Amygdala (tissue), 56 donors: Measurements from ENCODE around the gene STK35.
A peak's percentile ranks its signal among the peaks of the same experiment; 100 is the strongest.
"Not testable (repeated sequence)": the region's sequence is repeated elsewhere in the genome, so short reads cannot be mapped to it uniquely, and the experiment has no call there.

Experiments used
- DNase-seq, 56 donors: peaks; one replicate each; lab custom pipeline; 2025; lab: John Stamatoyannopoulos, UW

Gene STK35

DNA sequence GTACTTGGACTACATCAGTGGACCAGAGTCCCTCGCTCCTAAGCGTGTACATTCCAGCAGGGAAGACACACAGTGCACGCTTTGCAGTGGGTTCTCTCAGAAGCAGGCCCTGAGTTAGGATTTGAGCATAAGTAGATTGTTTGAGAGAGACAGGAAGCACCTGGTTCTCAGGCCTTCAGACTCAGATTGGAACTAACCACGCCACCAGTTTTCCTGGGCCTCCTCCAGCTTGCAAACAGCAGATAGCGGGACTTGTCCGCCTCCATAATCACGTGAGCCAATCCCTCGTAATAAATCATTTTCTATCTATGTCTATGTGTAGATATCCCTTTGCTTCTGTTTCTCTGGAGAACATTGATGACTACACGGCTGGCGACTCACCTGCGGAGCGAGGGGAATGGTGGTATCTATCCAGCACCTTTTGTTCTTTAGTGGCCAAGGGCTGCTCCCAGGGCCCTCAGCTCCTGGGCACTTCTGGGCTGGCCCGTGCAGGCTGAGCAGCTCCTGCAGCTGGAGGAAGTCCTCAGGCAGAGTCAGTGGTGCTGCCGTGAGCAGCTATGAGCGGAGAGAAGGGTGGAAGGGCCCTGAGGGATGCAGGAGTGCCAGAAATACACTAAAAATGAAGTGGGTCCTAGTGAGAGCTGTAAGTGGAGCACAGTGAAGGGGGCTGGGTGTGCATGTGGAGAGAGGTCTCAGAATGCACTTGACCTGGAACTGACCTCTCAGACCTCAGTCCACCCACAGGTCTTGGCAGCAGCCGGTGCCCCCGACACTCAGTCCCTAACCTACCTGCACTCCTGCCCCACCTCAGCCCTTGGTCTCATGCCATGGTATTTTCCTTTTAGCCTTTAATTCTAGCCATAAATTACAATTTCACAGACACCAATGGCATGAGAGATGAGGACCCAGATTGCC is 76.9 kb downstream of the STK35 start:
- peak in 7 of 56 donors; percentile 3 to 28 (median 11) for DNase-seq

DNA sequence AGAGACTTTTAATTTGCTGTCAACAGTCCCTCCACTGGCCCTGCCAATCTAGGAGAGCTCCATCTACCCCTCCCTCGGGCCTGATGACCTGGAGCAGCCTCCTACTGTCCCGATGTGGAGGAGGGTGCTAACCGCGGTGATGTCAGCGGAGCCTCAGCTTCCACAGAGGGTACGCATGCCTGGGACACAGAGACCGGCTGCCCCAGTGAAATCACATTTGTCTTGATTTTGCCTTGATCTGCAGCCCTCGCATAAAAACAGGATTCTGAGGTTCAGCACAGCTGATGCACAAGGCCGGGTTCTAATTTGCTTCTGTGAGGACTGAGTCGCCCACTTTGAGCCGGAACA is 77.6 kb downstream of the STK35 start:
- DNase-seq = no peak

DNA sequence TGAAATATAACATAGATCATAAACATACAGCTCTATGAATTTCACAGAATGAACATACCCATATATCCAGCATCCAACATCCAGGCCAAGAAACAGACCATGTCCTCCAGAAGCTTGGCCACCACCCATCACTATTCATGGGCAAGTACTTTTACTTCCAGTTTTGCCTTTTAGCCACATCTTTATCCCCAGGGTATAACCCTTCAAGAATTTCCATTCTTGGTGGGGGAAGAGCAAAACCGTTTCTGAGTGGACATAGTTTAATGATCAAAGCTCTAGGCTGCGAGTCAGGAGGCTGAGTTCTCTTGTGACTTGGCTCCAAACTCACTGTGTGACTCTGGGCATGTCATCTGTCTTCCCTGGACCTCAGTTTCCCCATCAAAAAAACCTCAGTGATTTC is 78.3 kb downstream of the STK35 start:
- DNase-seq = no peak

DNA sequence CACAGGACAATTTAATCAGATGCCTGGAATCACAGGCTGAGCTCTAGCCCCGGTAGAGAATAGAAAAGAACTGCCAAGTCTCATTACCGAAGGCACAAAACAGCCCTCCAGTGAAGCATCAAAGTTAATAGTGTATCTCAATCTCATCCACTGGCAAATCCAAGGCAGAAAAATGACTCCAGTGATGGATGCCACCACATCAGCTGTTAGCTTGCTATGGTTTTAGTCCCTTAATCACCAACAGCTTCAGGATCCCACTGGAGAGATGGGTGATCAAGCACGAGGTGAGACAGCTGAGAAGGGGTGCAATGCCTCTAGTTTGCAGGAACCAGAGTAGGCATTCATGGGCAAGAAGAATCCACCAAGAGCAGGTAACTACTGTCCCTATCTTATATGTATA is 81.8 kb downstream of the STK35 start:
- DNase-seq = no peak

DNA sequence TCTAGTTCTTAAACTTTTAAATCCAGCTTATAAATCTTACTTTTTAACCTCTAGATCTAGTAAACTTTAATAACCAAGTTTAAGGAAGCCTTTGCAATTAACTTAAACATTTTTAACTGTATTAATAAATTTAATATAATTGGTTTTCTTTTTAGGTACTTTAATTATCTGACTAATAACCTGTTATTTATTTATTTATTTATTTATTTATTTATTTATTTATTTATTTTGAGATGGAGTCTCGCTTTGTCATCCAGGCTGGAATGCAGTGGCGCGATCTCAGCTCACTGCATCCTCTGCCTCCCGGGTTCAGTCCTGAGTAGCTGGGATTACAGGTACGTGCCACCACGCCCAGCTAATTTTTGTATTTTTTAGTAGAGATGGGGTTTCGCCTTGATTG is 83.3 kb downstream of the STK35 start:
- not testable (repeated sequence) for DNase-seq

DNA sequence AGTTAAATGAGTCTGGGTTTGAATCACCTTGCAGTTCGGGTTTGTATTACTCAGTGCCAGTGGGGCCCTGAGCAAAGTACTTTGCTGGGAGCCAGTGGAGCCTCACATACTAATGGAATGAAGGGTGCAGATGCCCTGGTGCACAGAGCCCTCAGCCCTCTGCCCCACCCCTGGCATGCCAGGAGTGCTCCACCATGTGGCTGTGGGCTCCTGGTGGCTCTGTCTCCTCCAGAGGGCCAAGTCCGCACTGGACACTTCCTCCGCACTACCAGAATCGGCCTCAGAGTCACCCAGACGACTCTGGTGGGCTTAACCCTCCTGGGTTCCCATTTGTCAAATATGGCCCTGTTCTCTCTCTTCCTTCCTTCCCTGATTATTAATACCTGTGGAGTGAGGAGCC is 94.0 kb downstream of the STK35 start:
- no peak for DNase-seq

DNA sequence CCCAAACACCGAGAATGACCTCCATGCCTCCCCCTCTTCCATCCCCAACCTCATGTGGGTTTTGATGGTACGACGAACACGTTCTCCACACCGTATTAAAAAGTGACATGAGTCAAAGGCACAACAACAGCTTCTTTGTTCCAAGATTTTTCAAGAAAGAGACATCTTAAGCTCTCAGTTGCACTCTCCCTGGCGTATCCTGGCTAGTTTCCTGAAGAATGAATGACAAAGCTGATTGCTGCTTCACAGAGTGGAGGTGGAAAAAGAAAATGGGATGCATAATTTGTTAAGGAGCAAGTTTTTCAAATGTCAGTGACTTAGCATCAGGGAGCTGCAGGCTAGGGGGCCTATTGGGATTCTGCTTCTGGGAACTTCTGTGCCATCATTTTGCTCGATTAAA is 95.5 kb downstream of the STK35 start:
- peak in 2 of 56 donors; percentile 8 to 32 for DNase-seq
